Ascending aorta (tissue), 2 donors: Measurements from ENCODE around the gene HCN2. TPM values are rescaled to one million over a fixed set of nuclear protein-coding genes. Genes with fewer than 3 reads are reported as not detected.
"Not testable (repeated sequence)": the region's sequence is repeated elsewhere in the genome, so short reads cannot be mapped to it uniquely, and the experiment has no call there.

Source experiments
- DNase-seq, 2 donors: peaks; one replicate each; pipeline ENCODE4 v3.0.0-alpha.2; 2019; ENCODE audit warnings: low spot score in 2 of 2
- H3K27ac ChIP-seq, 2 donors: fragments of 200-600 bp; sonication (generic); one replicate each; pipeline ENCODE4 v1.5.1; 2016 to 2017; ENCODE audit warnings: mild to moderate bottlenecking in 1 of 2
- H3K27me3 ChIP-seq: fragments of 200-600 bp; sonication (generic); one replicate; pipeline ENCODE4 v1.5.1; 2017
- H3K36me3 ChIP-seq, 2 donors: fragments of 200-600 bp; sonication (generic); one replicate each; pipeline ENCODE4 v1.5.1; 2016
- H3K4me1 ChIP-seq, 2 donors: fragments of 200-600 bp; sonication (generic); one replicate each; pipeline ENCODE4 v1.5.1; 2016 to 2017; ENCODE audit warnings: mild to moderate bottlenecking in 1 of 2
- H3K4me3 ChIP-seq, 2 donors: fragments of 200-600 bp; sonication (generic); one replicate each; pipeline ENCODE4 v1.5.1; 2016 to 2017; ENCODE audit warnings: mild to moderate bottlenecking in 1 of 2
- H3K9me3 ChIP-seq, 2 donors: fragments of 200-600 bp; sonication (generic); one replicate each; pipeline ENCODE4 v1.5.1; 2016
- intact Hi-C: fragments of 100-400 bp; cut with DNase I; formaldehyde crosslinking; loops from one replicate; pipeline ENCODE4 v1.15.1; 2023
- total RNA-seq: library from RNA; depleted of rRNA; stranded (reverse); fragments of >200 nt; gene quantifications from one replicate; pipeline ENCODE4 v1.1.0, GENCODE V29; 2016
- TF ChIP-seq, protein P1 (sequence below), 3 experiments: fragments of 200-600 bp in 2 of 3; fragments of 450-650 bp in 1 of 3; sonication (generic) in 2 of 3; IDR thresholded peaks; one replicate each; pipeline ENCODE4 v1.5.1; 2016 to 2019; ENCODE audit warnings: antibody characterized with exemption in 3 of 3, mild to moderate bottlenecking in 1 of 3, moderate library complexity in 1 of 3

The HCN2 gene
- total RNA-seq, 1 donor from 2014 or later, result not detected

DNA sequence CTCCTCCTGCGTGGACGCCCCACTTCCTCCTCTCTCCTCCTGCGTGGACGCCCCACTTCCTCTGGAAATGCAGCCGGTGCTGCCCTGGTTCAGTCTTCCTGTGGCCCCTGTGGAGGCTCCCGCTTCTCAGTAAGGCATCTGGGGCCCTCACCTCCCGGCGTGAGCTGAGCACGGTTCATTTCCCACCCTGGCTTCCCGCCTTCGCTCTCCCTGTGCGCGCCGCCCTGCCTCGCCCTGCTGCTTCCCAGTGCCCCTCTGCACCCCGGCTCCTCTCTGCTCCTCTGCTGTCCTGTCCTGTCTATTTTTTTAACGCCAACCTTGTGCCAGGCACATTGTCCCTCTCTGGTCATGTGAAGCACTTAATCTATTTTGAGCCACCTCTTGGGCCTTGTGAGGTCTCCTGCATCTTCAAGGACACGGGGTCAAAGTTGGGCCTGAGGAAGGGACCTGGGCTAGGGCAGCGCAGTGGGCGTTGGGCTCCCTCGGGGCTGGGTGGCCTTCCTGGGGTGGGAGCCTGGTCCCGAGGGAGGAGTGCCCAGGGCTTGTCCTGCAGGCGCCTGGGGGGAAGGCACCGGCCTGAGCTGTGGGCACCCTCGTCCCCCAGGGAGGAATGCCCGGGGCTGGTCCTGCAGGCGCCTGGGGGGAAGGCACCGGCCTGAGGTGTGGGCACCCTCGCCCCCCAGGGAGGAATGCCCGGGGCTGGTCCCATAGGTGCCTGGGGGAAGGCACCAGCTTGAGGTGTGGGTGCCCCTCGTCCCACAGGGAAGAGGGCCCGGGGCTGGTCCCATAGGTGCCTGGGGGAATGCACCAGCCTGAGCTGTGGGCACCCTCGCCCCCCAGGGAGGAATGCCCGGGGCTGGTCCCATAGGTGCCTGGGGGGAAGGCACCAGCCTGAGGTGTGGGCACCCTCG is 13.0 kb downstream of the HCN2 start:
- Histone ChIP-seq H3K4me3 (no peak overlapping the region), H3K27ac (no peak overlapping the region), H3K4me1 (no peaks in the 10 kb centered on the region), H3K27me3 (no peaks in the 10 kb centered on the region), H3K9me3 (no peaks in the 10 kb centered on the region), H3K36me3 (no peaks in the 10 kb centered on the region)
- TF ChIP-seq, protein P1, sequence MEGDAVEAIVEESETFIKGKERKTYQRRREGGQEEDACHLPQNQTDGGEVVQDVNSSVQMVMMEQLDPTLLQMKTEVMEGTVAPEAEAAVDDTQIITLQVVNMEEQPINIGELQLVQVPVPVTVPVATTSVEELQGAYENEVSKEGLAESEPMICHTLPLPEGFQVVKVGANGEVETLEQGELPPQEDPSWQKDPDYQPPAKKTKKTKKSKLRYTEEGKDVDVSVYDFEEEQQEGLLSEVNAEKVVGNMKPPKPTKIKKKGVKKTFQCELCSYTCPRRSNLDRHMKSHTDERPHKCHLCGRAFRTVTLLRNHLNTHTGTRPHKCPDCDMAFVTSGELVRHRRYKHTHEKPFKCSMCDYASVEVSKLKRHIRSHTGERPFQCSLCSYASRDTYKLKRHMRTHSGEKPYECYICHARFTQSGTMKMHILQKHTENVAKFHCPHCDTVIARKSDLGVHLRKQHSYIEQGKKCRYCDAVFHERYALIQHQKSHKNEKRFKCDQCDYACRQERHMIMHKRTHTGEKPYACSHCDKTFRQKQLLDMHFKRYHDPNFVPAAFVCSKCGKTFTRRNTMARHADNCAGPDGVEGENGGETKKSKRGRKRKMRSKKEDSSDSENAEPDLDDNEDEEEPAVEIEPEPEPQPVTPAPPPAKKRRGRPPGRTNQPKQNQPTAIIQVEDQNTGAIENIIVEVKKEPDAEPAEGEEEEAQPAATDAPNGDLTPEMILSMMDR (IDR thresholded peaks at IDR 0.05), result no peak
- no peak for DNase-seq
- intact Hi-C loops, result no loop called here

DNA sequence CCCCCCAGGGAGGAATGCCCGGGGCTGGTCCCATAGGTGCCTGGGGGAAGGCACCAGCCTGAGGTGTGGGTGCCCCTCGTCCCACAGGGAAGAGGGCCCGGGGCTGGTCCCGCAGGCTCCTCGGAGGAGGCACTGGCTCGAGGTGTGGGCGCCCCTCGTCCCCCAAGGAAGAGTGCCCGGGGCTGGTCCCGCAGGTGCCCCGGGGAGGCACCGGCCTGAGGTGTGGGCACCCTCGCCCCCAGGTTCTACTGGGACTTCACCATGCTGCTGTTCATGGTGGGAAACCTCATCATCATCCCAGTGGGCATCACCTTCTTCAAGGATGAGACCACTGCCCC is 13.6 kb downstream of the HCN2 start:
- H3K4me3 ChIP-seq, intact Hi-C loops, H3K27me3 ChIP-seq, H3K27ac ChIP-seq, H3K36me3 ChIP-seq, DNase-seq, H3K9me3 ChIP-seq, H3K4me1 ChIP-seq: not testable (repeated sequence)

DNA sequence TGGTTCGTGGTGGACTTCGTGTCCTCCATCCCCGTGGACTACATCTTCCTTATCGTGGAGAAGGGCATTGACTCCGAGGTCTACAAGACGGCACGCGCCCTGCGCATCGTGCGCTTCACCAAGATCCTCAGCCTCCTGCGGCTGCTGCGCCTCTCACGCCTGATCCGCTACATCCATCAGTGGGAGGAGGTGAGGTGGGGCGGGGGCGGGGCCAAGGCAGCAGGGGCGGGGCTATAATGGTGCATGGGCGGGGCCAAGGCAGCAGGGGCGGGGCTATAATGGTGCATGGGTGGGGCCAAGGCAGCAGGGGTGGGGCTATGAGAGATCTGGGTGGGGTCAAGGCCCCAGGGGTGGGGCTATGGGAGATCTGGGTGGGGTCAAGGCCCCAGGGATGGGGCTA is 14.1 kb downstream of the HCN2 start:
- H3K36me3 ChIP-seq, H3K4me3 ChIP-seq, H3K4me1 ChIP-seq, H3K27me3 ChIP-seq, H3K27ac ChIP-seq, H3K9me3 ChIP-seq, DNase-seq, intact Hi-C loops: not testable (repeated sequence)

DNA sequence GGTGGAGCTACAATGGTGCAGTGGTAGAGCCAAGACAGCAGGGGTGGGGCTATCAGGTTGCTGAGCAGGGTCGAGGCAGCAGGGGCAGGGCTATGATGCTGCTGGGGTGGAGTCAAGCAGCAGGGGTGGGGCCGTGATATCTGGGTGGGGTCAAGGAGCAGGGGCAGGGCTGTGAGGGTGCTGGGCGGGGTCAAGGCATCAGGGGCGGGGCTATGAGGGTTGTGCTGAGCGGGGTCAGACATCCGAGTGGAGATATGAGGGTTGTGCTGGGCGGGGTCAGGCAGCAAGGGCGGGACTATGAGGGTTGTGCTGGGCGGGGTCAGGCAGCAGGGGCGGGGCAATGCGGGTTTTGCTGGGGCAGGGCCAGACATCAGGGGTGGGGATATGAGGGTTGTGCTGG is 14.7 kb downstream of the HCN2 start:
- Histone ChIP-seq H3K27me3 (no peaks in the 10 kb centered on the region), H3K4me3 (no peak overlapping the region), H3K9me3 (no peaks in the 10 kb centered on the region), H3K4me1 (no peaks in the 10 kb centered on the region), H3K27ac (no peak overlapping the region), H3K36me3 (no peaks in the 10 kb centered on the region)
- no peak for DNase-seq
- TF ChIP-seq, protein P1 (IDR thresholded peaks at IDR 0.05), result no peak
- intact Hi-C loops, result no loop called here

DNA sequence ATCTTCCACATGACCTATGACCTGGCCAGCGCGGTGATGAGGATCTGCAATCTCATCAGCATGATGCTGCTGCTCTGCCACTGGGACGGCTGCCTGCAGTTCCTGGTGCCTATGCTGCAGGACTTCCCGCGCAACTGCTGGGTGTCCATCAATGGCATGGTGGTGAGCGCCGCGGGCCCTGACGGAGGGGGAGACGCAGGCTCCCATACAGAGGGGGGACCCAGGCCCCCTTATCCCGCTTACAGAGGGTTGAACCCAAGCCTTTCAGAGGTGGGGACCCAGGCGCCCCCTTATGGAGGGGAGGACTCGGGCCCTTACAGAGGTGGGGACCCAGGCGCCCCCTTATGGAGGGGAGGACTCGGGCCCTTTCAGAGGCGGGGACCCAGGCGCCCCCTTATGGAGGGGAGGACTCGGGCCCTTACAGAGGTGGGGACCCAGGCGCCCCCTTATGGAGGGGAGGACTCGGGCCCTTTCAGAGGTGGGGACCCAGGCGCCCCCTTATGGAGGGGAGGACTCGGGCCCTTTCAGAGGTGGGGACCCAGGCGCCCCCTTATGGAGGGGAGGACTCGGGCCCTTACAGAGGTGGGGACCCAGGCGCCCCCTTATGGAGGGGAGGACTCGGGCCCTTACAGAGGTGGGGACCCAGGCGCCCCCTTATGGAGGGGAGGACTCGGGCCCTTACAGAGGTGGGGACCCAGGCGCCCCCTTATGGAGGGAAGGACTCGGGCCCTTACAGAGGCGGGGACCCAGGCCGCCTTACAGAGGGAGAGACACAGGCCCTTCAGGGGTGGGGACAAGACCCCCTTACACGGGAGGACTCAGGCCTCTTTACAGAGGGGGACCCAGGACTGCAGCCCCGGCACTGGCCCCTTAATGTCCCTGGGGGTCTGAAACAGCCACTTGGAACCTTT is 15.6 kb downstream of the HCN2 start:
- H3K9me3 ChIP-seq, DNase-seq, H3K36me3 ChIP-seq, H3K4me3 ChIP-seq, H3K4me1 ChIP-seq, H3K27me3 ChIP-seq, intact Hi-C loops, H3K27ac ChIP-seq: not testable (repeated sequence)

DNA sequence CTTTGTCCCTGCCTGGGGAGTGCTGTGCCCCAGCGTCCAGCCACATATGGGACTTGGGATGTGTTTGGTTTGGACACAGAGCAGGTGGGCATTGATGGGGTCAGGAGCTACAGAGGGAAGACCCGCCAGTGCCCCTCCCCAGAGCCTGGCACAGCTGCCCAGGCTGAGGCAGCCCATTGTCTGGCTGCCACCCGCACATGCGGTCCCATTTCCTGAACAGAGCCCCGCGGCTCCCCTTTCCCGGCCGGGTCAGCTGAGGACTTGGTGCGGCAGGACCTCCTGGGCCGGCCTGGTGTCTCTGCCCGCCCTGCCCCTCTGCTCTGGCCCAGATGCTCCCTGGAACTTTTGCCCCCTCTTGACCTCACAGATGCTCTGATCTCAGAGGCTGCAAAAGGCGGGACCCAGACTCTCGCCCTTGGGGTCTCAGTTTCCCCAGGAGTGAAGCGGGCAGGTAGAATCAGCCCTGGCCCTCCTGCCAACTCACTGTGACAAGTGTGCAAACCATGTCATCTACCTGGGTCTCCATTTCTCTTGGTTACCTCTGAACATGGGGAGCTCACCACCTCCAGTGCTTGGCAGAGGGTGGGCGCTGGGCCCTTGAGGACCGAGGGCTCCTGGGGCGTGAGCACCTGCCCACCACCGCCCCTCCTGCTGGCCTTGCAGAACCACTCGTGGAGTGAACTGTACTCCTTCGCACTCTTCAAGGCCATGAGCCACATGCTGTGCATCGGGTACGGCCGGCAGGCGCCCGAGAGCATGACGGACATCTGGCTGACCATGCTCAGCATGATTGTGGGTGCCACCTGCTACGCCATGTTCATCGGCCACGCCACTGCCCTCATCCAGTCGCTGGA is 17.8 kb downstream of the HCN2 start:
- DNase-seq, result no peak
- TF ChIP-seq, protein P1 (IDR thresholded peaks at IDR 0.05), result no peak
- intact Hi-C loops, result no loop called here
- no peaks in the 10 kb centered on the region for H3K4me1 ChIP-seq
- no peak overlapping the region for H3K4me3 ChIP-seq
- no peaks in the 10 kb centered on the region for H3K27me3 ChIP-seq
- no peaks in the 10 kb centered on the region for H3K9me3 ChIP-seq
- H3K36me3 ChIP-seq, result no peaks in the 10 kb centered on the region
- no peak overlapping the region for H3K27ac ChIP-seq
